ENCODE data around the gene SLC1A2. TPM values are rescaled to one million over a fixed set of nuclear protein-coding genes. Genes with fewer than 3 reads are reported as not detected.

The SLC1A2 gene
- total and polyA plus RNA-seq, 2 donors (not counting 3 experiments of a cell fraction or from before 2014, with no cell fraction given), result not detected

DNA sequence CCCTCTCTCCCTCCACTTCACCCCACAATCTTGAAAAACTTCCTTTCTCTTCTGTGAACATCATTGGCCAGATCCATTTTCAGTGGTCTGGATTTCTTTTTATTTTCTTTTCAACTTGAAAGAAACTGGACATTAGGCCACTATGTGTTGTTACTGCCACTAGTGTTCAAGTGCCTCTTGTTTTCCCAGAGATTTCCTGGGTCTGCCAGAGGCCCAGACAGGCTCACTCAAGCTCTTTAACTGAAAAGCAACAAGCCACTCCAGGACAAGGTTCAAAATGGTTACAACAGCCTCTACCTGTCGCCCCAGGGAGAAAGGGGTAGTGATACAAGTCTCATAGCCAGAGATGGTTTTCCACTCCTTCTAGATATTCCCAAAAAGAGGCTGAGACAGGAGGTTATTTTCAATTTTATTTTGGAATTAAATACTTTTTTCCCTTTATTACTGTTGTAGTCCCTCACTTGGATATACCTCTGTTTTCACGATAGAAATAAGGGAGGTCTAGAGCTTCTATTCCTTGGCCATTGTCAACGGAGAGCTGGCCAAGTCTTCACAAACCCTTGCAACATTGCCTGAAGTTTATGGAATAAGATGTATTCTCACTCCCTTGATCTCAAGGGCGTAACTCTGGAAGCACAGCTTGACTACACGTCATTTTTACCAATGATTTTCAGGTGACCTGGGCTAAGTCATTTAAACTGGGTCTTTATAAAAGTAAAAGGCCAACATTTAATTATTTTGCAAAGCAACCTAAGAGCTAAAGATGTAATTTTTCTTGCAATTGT, 188.1 kb downstream of the SLC1A2 start:
- Histone ChIP-seq H3K36me3 (ENCODE audit: control insufficient read depth in 2 of 2, extremely low read depth in 1 of 2, insufficient read depth in 2 of 2, low read length in 2 of 2) (no peaks in the 10 kb centered on the region), H3K4me3 (replicated peaks in 1 of 3; ENCODE audit: insufficient read depth in 1 of 3, low read depth in 1 of 3, low read length in 3 of 3) (no peak overlapping the region), H3K9ac (replicated peaks; ENCODE audit: extremely low read depth, insufficient read depth, low read length) (no peak overlapping the region), H3K79me2 (ENCODE audit: control insufficient read depth, insufficient read depth, low read length) (no peaks in the 10 kb centered on the region), H3K9me3 (replicated peaks; ENCODE audit: control insufficient read depth, insufficient read depth, low read length) (no peaks in the 10 kb centered on the region), H2AFZ (ENCODE audit: low read depth, low read length) (no peak overlapping the region), H3K4me1 (ENCODE audit: control insufficient read depth, extremely low read depth, insufficient read depth, low read length) (no peaks in the 10 kb centered on the region), H3K4me2 (ENCODE audit: insufficient read depth, low read length) (no peak overlapping the region), H4K20me1 (replicated peaks; ENCODE audit: control insufficient read depth, extremely low read depth, insufficient read depth, low read length) (no peaks in the 10 kb centered on the region), H3K27me3 (ENCODE audit: control insufficient read depth in 2 of 2, insufficient read depth in 2 of 2, low read length in 2 of 2) (no peaks in the 10 kb centered on the region), H3K9me1 (replicated peaks; ENCODE audit: control insufficient read depth, extremely low read depth, insufficient read depth, low read length) (no peaks in the 10 kb centered on the region), H3K27ac (ENCODE audit: insufficient read depth, low read depth, low read length) (no peak overlapping the region)
- no TSS peak for BruUV-seq (replicated peaks)
- no peak for DNase-seq (ENCODE audit: low read depth, low spot score)
- dilution Hi-C loops (cut with MboI; ENCODE audit: extremely low pct_ligation_motif_present, low sequenced_read_pairs), result no loop called here
- POLR2A ChIA-PET, result no interaction called here
- TF ChIP-seq FOS (IDR thresholded peaks at IDR 0.05; ENCODE audit: borderline replicate concordance, insufficient read depth, low read length), result no peak
- no peak for TF ChIP-seq JUN (IDR thresholded peaks at IDR 0.05; ENCODE audit: borderline replicate concordance, insufficient read depth, insufficient read length, low read depth)
- no peak for TF ChIP-seq GATA2 (IDR thresholded peaks at IDR 0.05; ENCODE audit: insufficient read depth, insufficient read length, low read depth, low read length)
- TF ChIP-seq CTCF (IDR thresholded peaks at IDR 0.05; ENCODE audit: extremely low read depth in 1 of 2, insufficient read depth in 1 of 2, low read depth in 1 of 2, low read length in 2 of 2), result no peak
- no peak for TF ChIP-seq POLR2A (IDR thresholded peaks at IDR 0.05; ENCODE audit: low read depth, low read length)
- TF ChIP-seq MYC (IDR thresholded peaks at IDR 0.05; ENCODE audit: low read depth, low read length), result no peak
- TF ChIP-seq EZH2 (IDR thresholded peaks at IDR 0.05; ENCODE audit: borderline replicate concordance, low read depth, low read length, severe bottlenecking), result no peak
- TF ChIP-seq POLR2AphosphoS5 (IDR thresholded peaks at IDR 0.05; ENCODE audit: insufficient read depth, low read depth, low read length), result no peak
- TF ChIP-seq MAX (IDR thresholded peaks at IDR 0.05; ENCODE audit: insufficient read depth, insufficient read length), result no peak
- CTCF ChIA-PET, result interaction anchor here (1.1 kb wide), 1 partner anchor 305 kb away, joined by 5 read pairs; no protein-coding TSS in a partner anchor
- FAIRE-seq, result no peak
- intact Hi-C loops (cut with micrococcal nuclease), result loop anchor here (10.0 kb wide), 1 partner anchor 646 kb away; no protein-coding TSS in a partner anchor

All from endothelial cell of umbilical vein (primary cell).